Chondrocyte (in vitro differentiated cells): ENCODE measurements around the gene KCTD16. TPM values are rescaled to one million over a fixed set of nuclear protein-coding genes. Genes with fewer than 3 reads are reported as not detected.

Experiments
- DNase-seq: peaks from one replicate; pipeline ENCODE4 v3.0.0; 2021; ENCODE audit warnings: mixed read lengths, low spot score
- H3K27ac Mint-ChIP-seq: one replicate; pipeline ENCODE4 v1.8.0; 2021; ENCODE audit warnings: mild to moderate bottlenecking, moderate library complexity, mixed read lengths; ENCODE audit not compliant: unreplicated experiment
- H3K27me3 Mint-ChIP-seq: 2 replicates; pipeline ENCODE4 v1.8.0; 2021; ENCODE audit warnings: low read depth, mixed read lengths
- H3K36me3 Mint-ChIP-seq: 2 replicates; pipeline ENCODE4 v1.8.0; 2021; ENCODE audit warnings: low read depth, mixed read lengths
- H3K4me1 Mint-ChIP-seq: 2 replicates; pipeline ENCODE4 v1.8.0; 2021; ENCODE audit warnings: low read depth, mild to moderate bottlenecking, mixed read lengths
- H3K4me3 Mint-ChIP-seq: one replicate; pipeline ENCODE4 v1.8.0; 2021; ENCODE audit warnings: mild to moderate bottlenecking, moderate library complexity, mixed read lengths; ENCODE audit not compliant: unreplicated experiment
- H3K9me3 Mint-ChIP-seq: 2 replicates; pipeline ENCODE4 v1.8.0; 2021; ENCODE audit warnings: low read depth, mixed read lengths
- total RNA-seq: library from RNA; stranded (reverse); gene quantifications from 3 replicates; pipeline ENCODE4 v1.2.1, GENCODE V29; 2021
- TF ChIP-seq, protein P1 (sequence below): fragments of 200-600 bp; sonication (generic); IDR thresholded peaks from 2 replicates; pipeline ENCODE4 v1.5.0; 2021; ENCODE audit warnings: antibody characterized with exemption, mild to moderate bottlenecking, moderate library complexity

KCTD16 gene
- total RNA-seq, 1 donor from 2014 or later, result 1.5 TPM

- no peak for DNase-seq
- TF ChIP-seq, protein P1, sequence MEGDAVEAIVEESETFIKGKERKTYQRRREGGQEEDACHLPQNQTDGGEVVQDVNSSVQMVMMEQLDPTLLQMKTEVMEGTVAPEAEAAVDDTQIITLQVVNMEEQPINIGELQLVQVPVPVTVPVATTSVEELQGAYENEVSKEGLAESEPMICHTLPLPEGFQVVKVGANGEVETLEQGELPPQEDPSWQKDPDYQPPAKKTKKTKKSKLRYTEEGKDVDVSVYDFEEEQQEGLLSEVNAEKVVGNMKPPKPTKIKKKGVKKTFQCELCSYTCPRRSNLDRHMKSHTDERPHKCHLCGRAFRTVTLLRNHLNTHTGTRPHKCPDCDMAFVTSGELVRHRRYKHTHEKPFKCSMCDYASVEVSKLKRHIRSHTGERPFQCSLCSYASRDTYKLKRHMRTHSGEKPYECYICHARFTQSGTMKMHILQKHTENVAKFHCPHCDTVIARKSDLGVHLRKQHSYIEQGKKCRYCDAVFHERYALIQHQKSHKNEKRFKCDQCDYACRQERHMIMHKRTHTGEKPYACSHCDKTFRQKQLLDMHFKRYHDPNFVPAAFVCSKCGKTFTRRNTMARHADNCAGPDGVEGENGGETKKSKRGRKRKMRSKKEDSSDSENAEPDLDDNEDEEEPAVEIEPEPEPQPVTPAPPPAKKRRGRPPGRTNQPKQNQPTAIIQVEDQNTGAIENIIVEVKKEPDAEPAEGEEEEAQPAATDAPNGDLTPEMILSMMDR, result no peak
- no peaks in the 10 kb centered on the region for H3K27me3 Mint-ChIP-seq
- H3K9me3 Mint-ChIP-seq, result no peaks in the 10 kb centered on the region
- H3K36me3 Mint-ChIP-seq, result no peaks in the 10 kb centered on the region
- no peak overlapping the region for H3K27ac Mint-ChIP-seq
- no peak overlapping the region for H3K4me3 Mint-ChIP-seq
- H3K4me1 Mint-ChIP-seq, result no peaks in the 10 kb centered on the region
These were observed 258.7 kb downstream of the KCTD16 start for GRCh38 chr5:144429405-144429804.

- DNase-seq, result no peak
- no peaks in the 10 kb centered on the region for H3K9me3 Mint-ChIP-seq
- no peaks in the 10 kb centered on the region for H3K4me1 Mint-ChIP-seq
- H3K27me3 Mint-ChIP-seq, result peaks cover 3% of the 10 kb centered on the region
- no peak overlapping the region for H3K4me3 Mint-ChIP-seq
- no peaks in the 10 kb centered on the region for H3K36me3 Mint-ChIP-seq
- H3K27ac Mint-ChIP-seq, result no peak overlapping the region
- TF ChIP-seq, protein P1, result no peak
These were observed 259.2 kb downstream of the KCTD16 start for GRCh38 chr5:144429905-144430304.

DNA sequence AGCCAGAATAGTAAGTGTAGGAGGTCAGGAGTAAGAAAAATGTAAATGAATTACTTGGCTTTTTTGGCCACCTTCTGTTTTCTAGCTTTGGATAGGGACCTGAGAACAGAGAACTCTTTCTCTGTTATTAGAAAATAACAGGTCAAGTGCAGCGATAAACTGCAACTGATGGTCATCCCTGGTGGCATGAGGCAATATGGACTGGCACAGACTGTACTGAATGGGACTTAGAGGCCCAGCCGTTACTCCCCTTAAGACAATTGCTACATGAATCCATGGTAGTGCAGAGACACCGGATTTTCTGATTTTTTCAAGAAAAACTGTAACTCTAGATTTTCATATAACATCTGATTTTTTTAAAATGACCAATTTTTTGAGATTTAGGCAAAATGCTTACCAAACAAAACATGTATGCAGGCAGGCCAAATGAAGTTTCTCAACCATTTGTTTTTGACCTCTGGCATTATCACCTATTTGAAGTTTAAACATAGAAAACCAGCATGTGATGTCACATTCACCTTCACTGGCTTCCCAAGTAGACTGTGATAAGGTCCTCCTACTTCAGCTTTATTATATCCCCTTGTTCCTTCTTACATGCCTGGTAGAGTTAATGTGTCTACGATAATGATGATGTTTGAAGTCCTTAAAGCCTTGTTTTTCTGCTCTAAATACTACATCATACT is 262.6 kb downstream of the KCTD16 start:
- no peaks in the 10 kb centered on the region for H3K9me3 Mint-ChIP-seq
- no peak overlapping the region for H3K4me3 Mint-ChIP-seq
- no peaks in the 10 kb centered on the region for H3K36me3 Mint-ChIP-seq
- H3K27ac Mint-ChIP-seq, result no peak overlapping the region
- peaks cover 3% of the 10 kb centered on the region for H3K27me3 Mint-ChIP-seq
- H3K4me1 Mint-ChIP-seq, result peaks cover 7% of the 10 kb centered on the region
- no peak for DNase-seq
- TF ChIP-seq, protein P1, result no peak

GRCh38 chr5:144433893-144434292 is 263.2 kb downstream of the KCTD16 start:
- Mint-ChIP-seq H3K36me3 (no peaks in the 10 kb centered on the region), H3K4me1 (peaks cover 7% of the 10 kb centered on the region), H3K27ac (no peak overlapping the region), H3K4me3 (no peak overlapping the region), H3K27me3 (peaks cover 3% of the 10 kb centered on the region), H3K9me3 (no peaks in the 10 kb centered on the region)
- DNase-seq, result no peak
- TF ChIP-seq, protein P1, result no peak

GRCh38 chr5:144436007-144436406 is 265.3 kb downstream of the KCTD16 start:
- H3K27me3 Mint-ChIP-seq, result peaks cover 3% of the 10 kb centered on the region
- H3K9me3 Mint-ChIP-seq, result peaks cover 7% of the 10 kb centered on the region

More at GRCh38 chr5:144436007-144436406, 265.3 kb downstream of the KCTD16 start:
- peaks cover 3% of the 10 kb centered on the region for H3K36me3 Mint-ChIP-seq
- no peak overlapping the region for H3K4me3 Mint-ChIP-seq
- H3K27ac Mint-ChIP-seq, result no peak overlapping the region
- no peak for DNase-seq
- TF ChIP-seq, protein P1, result no peak
- peaks cover 7% of the 10 kb centered on the region for H3K4me1 Mint-ChIP-seq
